Trophoblast cell (in vitro differentiated cells and primary cell): Measurements from ENCODE around the gene AGRP.
"Not testable (repeated sequence)": the region's sequence is repeated elsewhere in the genome, so short reads cannot be mapped to it uniquely, and the experiment has no call there.

ENCODE experiments used
- DNase-seq, 2 donors: peaks; one replicate each; pipeline ENCODE4 v3.0.0-alpha.2; 2016
- H2AFZ ChIP-seq: 2 replicates; pipeline ENCODE4 v1.6.1; 2013; ENCODE audit warnings: low read length, moderate library complexity, mild to moderate bottlenecking; ENCODE audit not compliant: insufficient read depth, poor library complexity
- H2AK5ac ChIP-seq: 2 replicates; pipeline ENCODE4 v1.6.1; 2013; ENCODE audit warnings: mild to moderate bottlenecking, low read length
- H2BK120ac ChIP-seq: 2 replicates; pipeline ENCODE4 v1.6.1; 2013; ENCODE audit warnings: low read length, mild to moderate bottlenecking, moderate library complexity; ENCODE audit not compliant: insufficient read depth, poor library complexity
- H2BK12ac ChIP-seq: 2 replicates; pipeline ENCODE4 v1.6.1; 2013; ENCODE audit warnings: mild to moderate bottlenecking, low read length, moderate library complexity
- H2BK5ac ChIP-seq: 2 replicates; pipeline ENCODE4 v1.6.1; 2013; ENCODE audit warnings: low read length, low read depth, moderate library complexity, mild to moderate bottlenecking; ENCODE audit not compliant: poor library complexity
- H3K14ac ChIP-seq: 2 replicates; pipeline ENCODE4 v1.6.1; 2013; ENCODE audit warnings: mild to moderate bottlenecking, low read length
- H3K18ac ChIP-seq: 2 replicates; pipeline ENCODE4 v1.6.1; 2013; ENCODE audit warnings: mild to moderate bottlenecking, low read length
- H3K23ac ChIP-seq: 2 replicates; pipeline ENCODE4 v1.6.1; 2013; ENCODE audit warnings: low read length
- H3K27ac ChIP-seq: 2 replicates; pipeline ENCODE4 v1.5.1; 2013; ENCODE audit warnings: low read depth, mild to moderate bottlenecking, inconsistent platforms, low read length, moderate library complexity
- H3K27me3 ChIP-seq: 2 replicates; pipeline ENCODE4 v1.6.1; 2013; ENCODE audit warnings: inconsistent platforms, mild to moderate bottlenecking, low read length, moderate library complexity; ENCODE audit not compliant: insufficient read depth
- H3K36me3 ChIP-seq, 2 experiments: 1 replicate in 1 of 2; 2 replicates in 1 of 2; pipeline ENCODE4 v1.6.1; 2013; ENCODE audit warnings: low read length in 2 of 2, mild to moderate bottlenecking in 2 of 2, moderate library complexity in 1 of 2; ENCODE audit not compliant: insufficient read depth in 2 of 2, control insufficient read depth in 1 of 2
- H3K4ac ChIP-seq: 2 replicates; pipeline ENCODE4 v1.6.1; 2013; ENCODE audit warnings: low read depth, mild to moderate bottlenecking, low read length, moderate library complexity
- H3K4me1 ChIP-seq, 2 experiments: 1 replicate in 1 of 2; 2 replicates in 1 of 2; pipeline ENCODE4 v1.6.1; 2013; ENCODE audit warnings: low read length in 2 of 2, mild to moderate bottlenecking in 2 of 2, moderate library complexity in 1 of 2; ENCODE audit not compliant: insufficient read depth in 2 of 2, control insufficient read depth in 1 of 2
- H3K4me2 ChIP-seq: 2 replicates; pipeline ENCODE4 v1.6.1; 2013; ENCODE audit warnings: inconsistent platforms, mild to moderate bottlenecking, low read length, moderate library complexity
- H3K4me3 ChIP-seq: 2 replicates; pipeline ENCODE4 v1.5.1; 2013; ENCODE audit warnings: mild to moderate bottlenecking, low read depth, low read length, inconsistent platforms
- H3K79me1 ChIP-seq: one replicate; pipeline ENCODE4 v1.6.1; 2013; ENCODE audit warnings: low read length
- H3K79me2 ChIP-seq: 2 replicates; pipeline ENCODE4 v1.6.1; 2013; ENCODE audit warnings: low read length, mild to moderate bottlenecking; ENCODE audit not compliant: control insufficient read depth, insufficient read depth, poor library complexity
- H3K9ac ChIP-seq: 2 replicates; pipeline ENCODE4 v1.6.1; 2013; ENCODE audit warnings: mild to moderate bottlenecking, low read length
- H3K9me3 ChIP-seq: 2 replicates; pipeline ENCODE4 v1.6.1; 2013; ENCODE audit warnings: low read depth, mild to moderate bottlenecking, control low read depth, inconsistent platforms, low read length; ENCODE audit not compliant: insufficient read depth
- H4K12ac ChIP-seq: 2 replicates; pipeline ENCODE4 v1.6.1; 2013; ENCODE audit warnings: low read depth, mild to moderate bottlenecking, low read length, moderate library complexity
- H4K8ac ChIP-seq: 2 replicates; pipeline ENCODE4 v1.6.1; 2013; ENCODE audit warnings: low read depth, mild to moderate bottlenecking, low read length, moderate library complexity
- H4K91ac ChIP-seq: one replicate; pipeline ENCODE4 v1.6.1; 2013; ENCODE audit warnings: low read depth, mild to moderate bottlenecking, low read length, moderate library complexity
- WGBS: extraction: QIAGEN DNeasy Blood & Tissue Kit; methylation state at CpG from one replicate; pipeline ENCODE4 v1.1.7; 2013; ENCODE audit warnings: missing lambda C conversion rate; ENCODE audit not compliant: insufficient read length, insufficient coverage; ENCODE audit errors: extremely low coverage; 5-methylcytosine and 5-hydroxymethylcytosine counted together

AGRP gene

GRCh38 chr16:67517155-67517445, 33.8 kb upstream of the AGRP start:
- Histone ChIP-seq H2BK5ac (no peak overlapping the region), H3K23ac (no peak overlapping the region), H4K8ac (no peak overlapping the region), H3K14ac (no peak overlapping the region), H3K4me1 (peaks cover 4% of the 10 kb centered on the region in 2 experiments), H3K4ac (no peak overlapping the region), H3K4me3 (no peak overlapping the region), H2AFZ (no peak overlapping the region), H3K79me2 (no peaks in the 10 kb centered on the region), H2AK5ac (no peak overlapping the region), H3K27me3 (no peaks in the 10 kb centered on the region), H2BK120ac (no peak overlapping the region), H3K27ac (no peak overlapping the region), H3K36me3 (no peaks in the 10 kb centered on the region), H3K79me1 (peaks cover 2% of the 10 kb centered on the region), H4K12ac (no peak overlapping the region), H3K4me2 (no peak overlapping the region), H3K18ac (no peak overlapping the region), H3K9ac (no peak overlapping the region), H4K91ac (no peak overlapping the region), H2BK12ac (no peak overlapping the region), H3K9me3 (no peaks in the 10 kb centered on the region)
- DNase-seq, result no peak
- no CpG with 5 or more reads among the region's 3 CpGs for WGBS

DNA sequence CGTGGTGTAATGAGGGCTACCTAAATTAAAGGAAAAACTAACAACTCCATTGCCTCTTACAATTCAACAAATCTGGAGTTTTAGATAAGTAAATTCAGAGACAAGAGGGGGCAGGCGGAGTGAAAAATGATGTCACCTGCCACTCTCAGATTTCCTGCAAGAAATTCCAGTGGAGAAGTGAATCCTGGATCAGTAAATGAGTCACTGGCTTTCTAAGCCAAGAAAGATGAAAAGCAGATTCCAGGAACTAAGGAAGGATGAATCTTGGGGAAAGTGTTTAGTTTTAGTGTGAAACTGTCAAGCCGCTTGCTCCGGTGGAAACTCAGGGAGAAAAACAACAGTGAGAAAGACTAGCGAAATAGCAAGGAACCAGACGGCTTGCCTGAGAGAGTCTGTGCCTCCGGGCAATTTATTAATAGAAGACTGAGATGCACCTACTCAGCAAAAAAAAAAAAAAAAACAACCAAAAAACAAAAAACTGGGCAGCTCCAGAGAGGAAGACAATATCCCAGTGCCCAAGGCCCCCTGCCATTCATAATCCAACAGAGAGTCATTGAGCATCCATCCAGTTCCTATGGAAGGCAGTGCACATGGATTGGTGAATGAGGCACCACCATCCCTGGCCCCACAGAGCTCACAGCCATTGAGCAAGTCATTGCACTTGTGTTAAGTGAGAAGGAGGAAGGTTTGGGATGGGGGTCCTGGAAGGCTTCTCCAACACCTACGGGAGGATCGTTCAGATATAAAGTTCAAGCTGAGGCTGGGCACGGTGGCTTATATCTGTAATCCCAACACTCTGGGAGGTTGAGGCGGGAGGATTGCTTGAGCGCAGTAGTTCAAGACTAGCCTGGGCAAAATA, 33.2 kb upstream of the AGRP start:
- Histone ChIP-seq H2AK5ac (no peak overlapping the region), H3K14ac (no peak overlapping the region), H3K4me3 (no peak overlapping the region), H2BK120ac (no peak overlapping the region), H3K9me3 (no peaks in the 10 kb centered on the region), H4K8ac (no peak overlapping the region), H3K36me3 (no peaks in the 10 kb centered on the region), H3K4me2 (no peak overlapping the region), H3K23ac (no peak overlapping the region), H3K9ac (no peak overlapping the region), H2BK5ac (no peak overlapping the region), H3K18ac (no peak overlapping the region), H2AFZ (no peak overlapping the region), H3K4ac (no peak overlapping the region), H3K27me3 (no peaks in the 10 kb centered on the region), H3K4me1 (peaks cover 4% of the 10 kb centered on the region in 2 experiments), H4K91ac (no peak overlapping the region), H3K79me1 (peaks cover 2% of the 10 kb centered on the region), H4K12ac (no peak overlapping the region), H3K27ac (no peak overlapping the region), H2BK12ac (no peak overlapping the region), H3K79me2 (no peaks in the 10 kb centered on the region)
- no CpG with 5 or more reads among the region's 12 CpGs for WGBS
- peak in 1 of 2 donors; percentile 20 for DNase-seq

GRCh38 chr16:67514382-67514828, 31.1 kb upstream of the AGRP start:
- Histone ChIP-seq H3K9ac (no peak overlapping the region), H3K4me1 (peaks cover 4% of the 10 kb centered on the region in 2 experiments), H3K79me1 (no peaks in the 10 kb centered on the region), H2AFZ (no peak overlapping the region), H2BK12ac (no peak overlapping the region), H3K36me3 (no peaks in the 10 kb centered on the region), H3K9me3 (no peaks in the 10 kb centered on the region), H3K4ac (no peak overlapping the region), H4K91ac (no peak overlapping the region), H3K27me3 (no peaks in the 10 kb centered on the region), H4K12ac (no peak overlapping the region), H3K27ac (no peak overlapping the region), H4K8ac (no peak overlapping the region), H3K79me2 (no peaks in the 10 kb centered on the region), H3K18ac (no peak overlapping the region), H3K23ac (no peak overlapping the region), H3K4me3 (no peak overlapping the region), H3K14ac (no peak overlapping the region), H2BK5ac (no peak overlapping the region), H2AK5ac (no peak overlapping the region), H3K4me2 (no peak overlapping the region), H2BK120ac (no peak overlapping the region)
- DNase-seq, result peak; percentile 89 to 96
- no CpG with 5 or more reads among the region's 8 CpGs for WGBS

DNA sequence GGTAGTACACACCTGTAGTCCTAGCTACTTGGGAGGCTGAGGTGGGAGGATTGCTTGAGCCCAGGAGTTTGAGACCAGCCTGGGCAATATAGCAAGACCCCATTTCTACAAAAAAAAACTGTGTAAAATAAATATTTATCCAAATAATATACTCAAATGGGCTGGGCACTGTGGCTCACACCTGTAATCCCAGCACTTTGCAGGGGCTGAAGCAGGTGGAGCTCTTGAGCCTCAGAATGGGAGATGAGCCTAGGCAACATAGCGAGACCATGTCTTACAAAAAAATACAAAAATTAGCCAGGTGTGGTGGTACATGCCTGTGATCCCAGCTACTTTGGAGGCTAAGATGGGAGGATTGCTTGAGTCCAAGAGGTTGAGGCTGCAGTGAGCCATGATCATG, 30.5 kb upstream of the AGRP start:
- H2BK120ac ChIP-seq, result not testable (repeated sequence)

More for the DNA sequence above, 30.5 kb upstream of the AGRP start:
- H3K4me3 ChIP-seq, H3K4me1 ChIP-seq, H3K18ac ChIP-seq, H3K9ac ChIP-seq, H3K27me3 ChIP-seq, H3K9me3 ChIP-seq, DNase-seq, H2AFZ ChIP-seq, H3K79me1 ChIP-seq, H4K12ac ChIP-seq, H3K23ac ChIP-seq, H2BK12ac ChIP-seq, H3K36me3 ChIP-seq, H3K27ac ChIP-seq, H3K14ac ChIP-seq, H3K4me2 ChIP-seq, H4K91ac ChIP-seq, H3K4ac ChIP-seq, H2AK5ac ChIP-seq, H3K79me2 ChIP-seq, H2BK5ac ChIP-seq, H4K8ac ChIP-seq: not testable (repeated sequence)
- WGBS, result no CpG with 5 or more reads among the region's 1 CpG
